IMR-90 (cell line): ENCODE data around the gene EXOC6B. TPM values are rescaled to one million over a fixed set of nuclear protein-coding genes. Genes with fewer than 3 reads are reported as not detected.

Experiments
- ATAC-seq: fragments of 200-7000 bp; cut with Tn5 transposase; 2 replicates; pipeline ENCODE4 v1.9.1; 2020; ENCODE audit warnings: low read depth, mild to moderate bottlenecking, moderate library complexity
- BruUV-seq: library from RNA; stranded (reverse); fragments of 400-500 nt; replicated peaks from 2 replicates; lab custom pipeline; 2021; lab: Mats Ljungman, UMichigan
- CTCF ChIA-PET: fragments of 300-600 bp; formaldehyde crosslinking; extraction: SDS; loops from one replicate; lab custom pipeline; 2021; ENCODE audit warnings: antibody characterized with exemption; lab: Yijun Ruan, JAX
- POLR2A ChIA-PET: fragments of 300-600 bp; sonication (Branson Sonifier 250); formaldehyde crosslinking; loops from one replicate; lab custom pipeline; 2022; ENCODE audit warnings: antibody characterized with exemption; ENCODE audit not compliant: unreplicated experiment; lab: Charles Lee
- DNase-seq: peaks from one replicate; pipeline ENCODE4 v3.0.0; 2013
- H2AFZ ChIP-seq: replicated peaks from 2 replicates; pipeline ENCODE3; 2013; ENCODE audit warnings: low read length, mild to moderate bottlenecking; ENCODE audit not compliant: poor library complexity
- H2AK5ac ChIP-seq: 2 replicates; pipeline ENCODE4 v1.6.1; 2013; ENCODE audit warnings: low read depth, low read length, inconsistent platforms
- H2AK9ac ChIP-seq: replicated peaks from 2 replicates; pipeline ENCODE3; 2013; ENCODE audit warnings: mild to moderate bottlenecking, low read depth, low read length, moderate library complexity; ENCODE audit not compliant: poor library complexity
- H2BK120ac ChIP-seq: 2 replicates; pipeline ENCODE4 v1.6.1; 2013; ENCODE audit warnings: low read depth, low read length, inconsistent platforms
- H2BK15ac ChIP-seq: 3 replicates; pipeline ENCODE4 v1.6.1; 2013; ENCODE audit warnings: low read depth, low read length, inconsistent platforms
- H2BK20ac ChIP-seq: 2 replicates; pipeline ENCODE4 v1.6.1; 2013; ENCODE audit warnings: low read depth, mild to moderate bottlenecking, inconsistent platforms, low read length, moderate library complexity
- H2BK5ac ChIP-seq: 2 replicates; pipeline ENCODE4 v1.6.1; 2013; ENCODE audit warnings: mild to moderate bottlenecking, low read depth, low read length, inconsistent platforms; ENCODE audit not compliant: poor library complexity, severe bottlenecking
- H3K14ac ChIP-seq: replicated peaks from 2 replicates; pipeline ENCODE4 v1.6.1; 2013; ENCODE audit warnings: low read depth, low read length, inconsistent platforms
- H3K18ac ChIP-seq: 2 replicates; pipeline ENCODE4 v1.6.1; 2013; ENCODE audit warnings: low read depth, low read length, control low read depth
- H3K23ac ChIP-seq: 2 replicates; pipeline ENCODE4 v1.6.1; 2013; ENCODE audit warnings: low read depth, low read length, inconsistent platforms
- H3K27ac ChIP-seq: 2 replicates; pipeline ENCODE4 v1.5.1; 2013; ENCODE audit warnings: mild to moderate bottlenecking, control low read depth, low read length; ENCODE audit not compliant: insufficient read depth
- H3K27me3 ChIP-seq: 2 replicates; pipeline ENCODE4 v1.6.1; 2013; ENCODE audit warnings: low read length; ENCODE audit not compliant: control insufficient read depth, insufficient read depth
- H3K36me3 ChIP-seq: 2 replicates; pipeline ENCODE4 v1.6.1; 2013; ENCODE audit warnings: low read length, mixed read lengths; ENCODE audit not compliant: control insufficient read depth, insufficient read depth
- H3K4ac ChIP-seq: 2 replicates; pipeline ENCODE4 v1.6.1; 2013; ENCODE audit warnings: low read depth, low read length, inconsistent platforms
- H3K4me1 ChIP-seq: 2 replicates; pipeline ENCODE4 v1.6.1; 2013; ENCODE audit warnings: low read length, mixed read lengths; ENCODE audit not compliant: control insufficient read depth, insufficient read depth
- H3K4me2 ChIP-seq: 2 replicates; pipeline ENCODE4 v1.6.1; 2013; ENCODE audit warnings: low read depth, mild to moderate bottlenecking, control low read depth, low read length, moderate library complexity
- H3K4me3 ChIP-seq: 2 replicates; pipeline ENCODE4 v1.5.1; 2013; ENCODE audit warnings: low read depth, mild to moderate bottlenecking, control low read depth, low read length, moderate library complexity; ENCODE audit not compliant: insufficient read depth
- H3K56ac ChIP-seq: 2 replicates; pipeline ENCODE4 v1.6.1; 2013; ENCODE audit warnings: low read length, inconsistent platforms; ENCODE audit not compliant: insufficient read depth; ENCODE audit errors: extremely low read depth
- H3K79me1 ChIP-seq, 2 experiments: 2 replicates each; pipeline ENCODE4 v1.6.1; 2013; ENCODE audit warnings: low read length in 2 of 2, inconsistent platforms in 1 of 2, low read depth in 1 of 2
- H3K9ac ChIP-seq: 2 replicates; pipeline ENCODE4 v1.6.1; 2013; ENCODE audit warnings: low read depth, low read length, control low read depth
- H3K9me1 ChIP-seq: 2 replicates; pipeline ENCODE4 v1.6.1; 2013; ENCODE audit warnings: low read length, inconsistent platforms; ENCODE audit not compliant: insufficient read depth
- H3K9me3 ChIP-seq: 2 replicates; pipeline ENCODE4 v1.6.1; 2013; ENCODE audit warnings: low read length; ENCODE audit not compliant: control insufficient read depth, insufficient read depth
- H4K20me1 ChIP-seq: 2 replicates; pipeline ENCODE4 v1.6.1; 2013; ENCODE audit warnings: low read length, inconsistent platforms; ENCODE audit not compliant: insufficient read depth
- H4K5ac ChIP-seq: 2 replicates; pipeline ENCODE4 v1.6.1; 2013; ENCODE audit warnings: mild to moderate bottlenecking, low read depth, low read length, control low read depth
- H4K8ac ChIP-seq, 2 experiments: 2 replicates each; pipeline ENCODE4 v1.6.1; 2013; ENCODE audit warnings: low read depth in 2 of 2, low read length in 2 of 2, control low read depth in 1 of 2, inconsistent platforms in 1 of 2
- H4K91ac ChIP-seq: 2 replicates; pipeline ENCODE4 v1.6.1; 2013; ENCODE audit warnings: low read depth, low read length, inconsistent platforms; ENCODE audit not compliant: insufficient read depth
- BHLHE40 ChIP-seq: fragments of 150-350 bp; IDR thresholded peaks from 2 replicates; pipeline ENCODE4 v1.6.1; 2016; ENCODE audit warnings: mild to moderate bottlenecking, low read depth, low read length
- CEBPB ChIP-seq: IDR thresholded peaks from 2 replicates; pipeline ENCODE4 v1.6.1; 2012; ENCODE audit warnings: low read depth, low read length, improper control_type of control experiment
- CHD1 ChIP-seq: IDR thresholded peaks from 2 replicates; pipeline ENCODE4 v1.6.1; 2012; ENCODE audit warnings: low read depth, low read length, improper control_type of control experiment
- ELK1 ChIP-seq: fragments of 150-350 bp; IDR thresholded peaks from 2 replicates; pipeline ENCODE4 v1.6.1; 2016; ENCODE audit warnings: low read depth, mild to moderate bottlenecking, low read length, moderate library complexity, borderline replicate concordance
- FOS ChIP-seq: fragments of 150-350 bp; IDR thresholded peaks from 2 replicates; pipeline ENCODE4 v1.6.1; 2016; ENCODE audit warnings: low read depth, low read length
- MAFK ChIP-seq: IDR thresholded peaks from 2 replicates; pipeline ENCODE4 v1.6.1; 2012; ENCODE audit warnings: low read depth, low read length, improper control_type of control experiment
- MXI1 ChIP-seq: IDR thresholded peaks from 2 replicates; pipeline ENCODE4 v1.6.1; 2012; ENCODE audit warnings: low read depth, mild to moderate bottlenecking, low read length, moderate library complexity, borderline replicate concordance
- NFE2L2 ChIP-seq: fragments of 150-350 bp; IDR thresholded peaks from 2 replicates; pipeline ENCODE4 v1.6.1; 2016; ENCODE audit warnings: low read depth, mild to moderate bottlenecking, low read length
- POLR2A ChIP-seq: IDR thresholded peaks from 2 replicates; pipeline ENCODE4 v1.6.1; 2012; ENCODE audit warnings: mild to moderate bottlenecking, low read depth, low read length
- RAD21 ChIP-seq: IDR thresholded peaks from 2 replicates; pipeline ENCODE4 v1.6.1; 2012; ENCODE audit warnings: low read length, improper control_type of control experiment
- RCOR1 ChIP-seq: IDR thresholded peaks from 2 replicates; pipeline ENCODE4 v1.6.1; 2012; ENCODE audit warnings: mild to moderate bottlenecking, low read length, improper control_type of control experiment; ENCODE audit not compliant: insufficient replicate concordance
- RFX5 ChIP-seq: IDR thresholded peaks from 2 replicates; pipeline ENCODE4 v1.8.0; 2012; ENCODE audit warnings: low read depth, mild to moderate bottlenecking, low read length, moderate library complexity
- SMC3 ChIP-seq: fragments of 150-350 bp; IDR thresholded peaks from 2 replicates; pipeline ENCODE4 v1.6.1; 2016; ENCODE audit warnings: low read depth, mild to moderate bottlenecking, antibody characterized with exemption, low read length, moderate library complexity
- WGBS, 2 experiments: methylation state at CpG; one replicate each; pipeline versions ENCODE4 v1.1.5 to v1.1.7; 2013; ENCODE audit warnings: missing lambda C conversion rate in 2 of 2; ENCODE audit not compliant: insufficient read length in 1 of 2; ENCODE audit errors: extremely low coverage in 2 of 2; 5-methylcytosine and 5-hydroxymethylcytosine counted together
- dilution Hi-C: fragments of 300-500 bp; cut with HindIII; formaldehyde crosslinking; loops from one replicate; pipeline ENCODE4 v1.14.3; 2018; ENCODE audit warnings: low sequenced_read_pairs; ENCODE audit not compliant: unreplicated experiment
- in situ Hi-C: fragments of 300-500 bp; cut with MboI; formaldehyde crosslinking; loops from 3 replicates; pipeline ENCODE4 v1.14.3; 2019; ENCODE audit warnings: low sequenced_read_pairs, inconsistent platforms, mixed read lengths
- intact Hi-C: fragments of 100-400 bp; cut with micrococcal nuclease; formaldehyde crosslinking; loops from 2 replicates; pipeline ENCODE4 v1.10.0; 2022
- polyA plus RNA-seq, 3 experiments: library from polyadenylated mRNA; depleted of rRNA; stranded (reverse); fragments of >200 nt; gene quantifications; 2 replicates each; pipeline ENCODE4 v1.2.3, GENCODE V29; 2012; ENCODE audit warnings: low replicate concordance in 1 of 3
- total RNA-seq: library from RNA; depleted of rRNA; stranded (reverse); fragments of >200 nt; gene quantifications from 2 replicates; pipeline ENCODE4 v1.2.3, GENCODE V29; 2012
- TF ChIP-seq, protein P1 (sequence below): fragments of 150-350 bp; IDR thresholded peaks from 2 replicates; pipeline ENCODE4 v1.6.1; 2017; ENCODE audit warnings: mild to moderate bottlenecking, antibody characterized with exemption, low read length, low read depth
- TF ChIP-seq, protein P2 (sequence below): conservative IDR thresholded peaks from 2 replicates; pipeline ENCODE4 v1.5.1; 2012; ENCODE audit warnings: mild to moderate bottlenecking, low read depth, low read length, improper control_type of control experiment

The EXOC6B gene
- total and polyA plus RNA-seq, 2 of the 4 experiments (the other 2 are of a cell fraction) = 10.2 to 29.4 TPM

DNA sequence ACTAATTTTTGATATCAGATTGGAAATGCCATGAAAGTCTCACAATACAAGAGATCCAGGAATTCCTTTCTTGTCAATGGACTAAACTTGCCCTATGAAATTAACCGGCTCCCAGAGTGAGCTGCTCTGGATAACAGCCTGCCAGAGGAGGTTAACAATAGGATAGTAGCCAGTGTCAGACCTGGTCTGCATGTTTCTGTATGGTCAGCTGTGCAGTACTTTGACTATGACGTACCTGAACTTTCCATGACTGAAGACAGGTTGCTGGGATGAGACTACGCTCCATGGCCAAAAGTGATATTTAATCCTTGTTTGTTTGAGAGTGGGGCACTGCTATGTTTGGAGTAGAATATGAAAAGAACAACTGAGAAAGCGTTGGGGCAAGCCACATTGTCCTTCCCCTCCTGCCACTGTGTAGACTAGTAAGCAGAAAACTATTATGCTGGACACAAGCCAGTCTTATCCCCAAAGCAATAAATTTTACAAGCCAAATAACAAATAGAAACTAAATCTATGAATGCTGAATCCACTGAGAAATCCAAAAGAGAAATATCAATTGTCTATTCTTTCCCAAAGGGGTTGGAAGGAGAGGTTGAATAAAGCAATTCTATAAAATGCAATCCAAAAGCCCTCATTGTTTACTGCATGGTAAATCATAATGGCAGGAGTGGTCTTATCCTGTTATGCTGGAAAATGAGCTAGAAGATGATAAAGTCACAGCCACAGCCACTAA is 562.6 kb downstream of the EXOC6B start:
- in situ Hi-C loops = no loop called here
- WGBS, 2 experiments = 100% methylated on average over 1 of the region's 4 CpGs; no CpG with 5 or more reads in 1 of the 2 experiments
- H3K4me2 ChIP-seq = no peak overlapping the region

More for the DNA sequence above, 562.6 kb downstream of the EXOC6B start:
- ATAC-seq (peak; percentile 21; the same call in 1 of the 2 replicates), DNase-seq (peak; percentile 5)
- dilution Hi-C loops = no loop called here
- Histone ChIP-seq H2AFZ (no peak overlapping the region), H3K9me3 (no peaks in the 10 kb centered on the region), H3K9ac (no peak overlapping the region), H2BK20ac (no peak overlapping the region), H4K91ac (no peak overlapping the region), H3K18ac (no peak overlapping the region), H2AK5ac (no peak overlapping the region), H3K56ac (no peak overlapping the region), H3K4me1 (no peaks in the 10 kb centered on the region), H4K20me1 (no peaks in the 10 kb centered on the region), H3K79me1 (no peaks in the 10 kb centered on the region; a peak in 1 of 4 replicates), H4K8ac (no peak overlapping the region), H3K9me1 (peaks cover 3% of the 10 kb centered on the region; the same call in 1 of the 2 replicates), H3K36me3 (no peaks in the 10 kb centered on the region), H2BK15ac (no peak overlapping the region), H3K4me3 (no peak overlapping the region), H3K14ac (no peak overlapping the region), H4K5ac (no peak overlapping the region), H3K27ac (no peak overlapping the region), H3K23ac (no peak overlapping the region), H2BK120ac (no peak overlapping the region), H3K4ac (no peak overlapping the region), H3K27me3 (no peaks in the 10 kb centered on the region), H2BK5ac (no peak overlapping the region), H2AK9ac (peak overlapping the region; percentile 13)
- intact Hi-C loops = loop anchor here (1.0 kb wide), 1 partner anchor 10 kb away; no protein-coding TSS in a partner anchor
- ChIA-PET CTCF (interaction anchor here (1.0 kb wide), 1 partner anchor 13 kb away, joined by 3 read pairs; no protein-coding TSS in a partner anchor), POLR2A (no interaction called here)
- BruUV-seq = no TSS peak
- TF ChIP-seq MXI1 = no peak
- TF ChIP-seq, protein P1, sequence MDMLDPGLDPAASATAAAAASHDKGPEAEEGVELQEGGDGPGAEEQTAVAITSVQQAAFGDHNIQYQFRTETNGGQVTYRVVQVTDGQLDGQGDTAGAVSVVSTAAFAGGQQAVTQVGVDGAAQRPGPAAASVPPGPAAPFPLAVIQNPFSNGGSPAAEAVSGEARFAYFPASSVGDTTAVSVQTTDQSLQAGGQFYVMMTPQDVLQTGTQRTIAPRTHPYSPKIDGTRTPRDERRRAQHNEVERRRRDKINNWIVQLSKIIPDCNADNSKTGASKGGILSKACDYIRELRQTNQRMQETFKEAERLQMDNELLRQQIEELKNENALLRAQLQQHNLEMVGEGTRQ = no peak
- no peak for TF ChIP-seq RAD21
- TF ChIP-seq, protein P2, sequence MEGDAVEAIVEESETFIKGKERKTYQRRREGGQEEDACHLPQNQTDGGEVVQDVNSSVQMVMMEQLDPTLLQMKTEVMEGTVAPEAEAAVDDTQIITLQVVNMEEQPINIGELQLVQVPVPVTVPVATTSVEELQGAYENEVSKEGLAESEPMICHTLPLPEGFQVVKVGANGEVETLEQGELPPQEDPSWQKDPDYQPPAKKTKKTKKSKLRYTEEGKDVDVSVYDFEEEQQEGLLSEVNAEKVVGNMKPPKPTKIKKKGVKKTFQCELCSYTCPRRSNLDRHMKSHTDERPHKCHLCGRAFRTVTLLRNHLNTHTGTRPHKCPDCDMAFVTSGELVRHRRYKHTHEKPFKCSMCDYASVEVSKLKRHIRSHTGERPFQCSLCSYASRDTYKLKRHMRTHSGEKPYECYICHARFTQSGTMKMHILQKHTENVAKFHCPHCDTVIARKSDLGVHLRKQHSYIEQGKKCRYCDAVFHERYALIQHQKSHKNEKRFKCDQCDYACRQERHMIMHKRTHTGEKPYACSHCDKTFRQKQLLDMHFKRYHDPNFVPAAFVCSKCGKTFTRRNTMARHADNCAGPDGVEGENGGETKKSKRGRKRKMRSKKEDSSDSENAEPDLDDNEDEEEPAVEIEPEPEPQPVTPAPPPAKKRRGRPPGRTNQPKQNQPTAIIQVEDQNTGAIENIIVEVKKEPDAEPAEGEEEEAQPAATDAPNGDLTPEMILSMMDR = no peak
- TF ChIP-seq RCOR1 = no peak
- TF ChIP-seq BHLHE40 = no peak
- TF ChIP-seq POLR2A = no peak
- no peak for TF ChIP-seq NFE2L2
- TF ChIP-seq RFX5 = no peak
- TF ChIP-seq FOS = no peak
- no peak for TF ChIP-seq CEBPB
- no peak for TF ChIP-seq MAFK
- TF ChIP-seq SMC3 = no peak
- no peak for TF ChIP-seq ELK1
- TF ChIP-seq CHD1 = no peak
